VCaP (cell line): ENCODE data around the gene CD300LG.

Source experiments
- H3K27ac ChIP-seq: fragments of 450-650 bp; 2 replicates; pipeline ENCODE4 v1.5.1; 2017
- CTCF ChIP-seq: fragments of 450-650 bp; conservative IDR thresholded peaks from 2 replicates; pipeline ENCODE4 v1.5.1; 2017; ENCODE audit warnings: mild to moderate bottlenecking, moderate library complexity

The CD300LG gene

GRCh38 chr17:43907425-43907981 is 60.5 kb downstream of the CD300LG start, which contains the start of gene MPP2:
Gene MPP2, minus strand, starts transcription at chr17:43907536. Its CDS starts 3,076 bp downstream, at chr17:43904460.
- H3K27ac ChIP-seq, result peak within 1 kb of the TSS; percentile 40; the same call in 1 of the 2 replicates
- TF ChIP-seq CTCF, result no peak

GRCh38 chr17:43907998-43908721 is 61.2 kb downstream of the CD300LG start:
- TF ChIP-seq CTCF, result no peak
- H3K27ac ChIP-seq, result no peak overlapping the region

DNA sequence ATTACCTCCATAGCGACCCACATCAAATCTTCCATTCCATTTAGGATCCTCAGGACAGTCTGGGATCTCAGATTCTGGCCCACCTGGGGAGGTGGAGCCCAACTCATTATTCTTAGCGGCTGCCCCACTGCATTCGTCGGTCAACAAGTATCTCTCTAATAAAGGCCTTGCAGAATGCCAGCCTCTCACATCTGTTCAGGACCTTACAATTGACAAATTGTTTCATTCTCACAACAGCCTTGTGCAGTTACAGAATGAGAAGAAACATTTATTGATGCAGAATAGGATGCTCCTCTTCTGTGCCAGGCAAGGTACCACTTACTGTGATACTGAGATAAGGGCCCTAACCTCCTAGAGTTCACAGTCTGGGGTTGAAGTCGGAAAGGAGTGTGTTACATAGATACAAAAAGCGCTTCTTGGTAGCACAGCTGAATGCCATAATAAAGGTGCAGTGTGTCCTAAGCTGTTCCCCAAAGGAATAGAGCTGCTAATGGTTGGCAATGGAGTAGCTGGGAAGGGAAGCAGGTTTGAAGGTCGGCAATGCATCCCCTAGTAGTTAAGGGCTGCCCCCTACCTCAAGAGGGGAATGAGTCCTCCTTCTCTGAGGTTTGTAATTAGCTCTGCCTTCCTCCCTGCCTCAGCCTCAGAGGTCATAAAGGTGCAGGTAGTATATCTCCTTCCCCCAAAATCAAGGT is 62.7 kb downstream of the CD300LG start:
- TF ChIP-seq CTCF, result no peak
- no peak overlapping the region for H3K27ac ChIP-seq

DNA sequence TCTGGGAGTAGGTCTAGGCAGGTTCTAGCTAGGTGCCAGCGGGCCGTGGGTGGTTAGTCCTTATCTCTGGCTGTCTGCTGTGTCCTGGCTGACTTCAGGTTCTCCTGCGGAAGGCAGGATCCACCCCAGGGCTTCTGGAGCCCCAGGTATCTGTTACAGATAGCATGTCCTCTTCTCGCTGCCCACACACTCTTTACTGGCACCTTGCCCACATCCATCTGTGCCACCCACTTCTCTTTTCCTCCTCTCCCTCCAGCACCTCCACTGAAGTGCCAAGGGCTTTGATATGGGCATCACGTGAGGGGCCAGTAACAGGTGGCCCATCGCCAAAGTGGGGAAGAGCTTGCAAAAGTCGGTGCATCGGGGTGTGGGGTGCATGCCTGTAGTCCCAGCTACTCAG is 64.9 kb downstream of the CD300LG start:
- no peak for TF ChIP-seq CTCF
- no peak overlapping the region for H3K27ac ChIP-seq

DNA sequence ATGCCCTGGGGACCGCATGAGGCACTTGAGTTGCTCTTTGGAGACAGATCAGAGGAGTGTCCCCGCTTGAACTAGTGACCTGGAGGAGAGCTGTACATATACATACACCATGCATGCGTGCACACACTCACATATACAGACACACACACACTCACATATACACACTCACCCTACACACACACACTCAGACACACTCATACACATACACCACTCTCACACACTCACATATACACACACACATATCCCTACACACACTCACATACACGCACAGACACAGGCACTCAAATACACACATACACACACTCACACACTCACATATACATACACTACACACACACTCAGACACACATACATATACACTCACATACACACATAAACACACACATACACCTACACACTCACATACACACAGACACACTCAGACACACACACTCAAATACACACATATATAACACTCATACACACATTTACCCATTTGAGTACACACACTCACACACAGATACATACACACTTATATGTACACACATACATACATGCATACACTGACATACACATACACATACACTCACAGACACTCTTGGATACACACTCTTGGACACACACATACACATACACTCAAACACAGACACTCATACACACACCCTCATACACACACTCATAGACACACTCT is 65.8 kb downstream of the CD300LG start:
- no peak for TF ChIP-seq CTCF
- no peak overlapping the region for H3K27ac ChIP-seq
